ENCODE results near the gene RNPS1. TPM values are rescaled to one million over a fixed set of nuclear protein-coding genes. Genes with fewer than 3 reads are reported as not detected.

RNPS1 gene
- total RNA-seq, 2 donors from 2014 or later = 108 to 154 TPM

GRCh38 chr16:2250652-2251295 lies 17.2 kb downstream of the RNPS1 start:
- peak; percentile 58 for DNase-seq
- TF ChIP-seq, protein P1, sequence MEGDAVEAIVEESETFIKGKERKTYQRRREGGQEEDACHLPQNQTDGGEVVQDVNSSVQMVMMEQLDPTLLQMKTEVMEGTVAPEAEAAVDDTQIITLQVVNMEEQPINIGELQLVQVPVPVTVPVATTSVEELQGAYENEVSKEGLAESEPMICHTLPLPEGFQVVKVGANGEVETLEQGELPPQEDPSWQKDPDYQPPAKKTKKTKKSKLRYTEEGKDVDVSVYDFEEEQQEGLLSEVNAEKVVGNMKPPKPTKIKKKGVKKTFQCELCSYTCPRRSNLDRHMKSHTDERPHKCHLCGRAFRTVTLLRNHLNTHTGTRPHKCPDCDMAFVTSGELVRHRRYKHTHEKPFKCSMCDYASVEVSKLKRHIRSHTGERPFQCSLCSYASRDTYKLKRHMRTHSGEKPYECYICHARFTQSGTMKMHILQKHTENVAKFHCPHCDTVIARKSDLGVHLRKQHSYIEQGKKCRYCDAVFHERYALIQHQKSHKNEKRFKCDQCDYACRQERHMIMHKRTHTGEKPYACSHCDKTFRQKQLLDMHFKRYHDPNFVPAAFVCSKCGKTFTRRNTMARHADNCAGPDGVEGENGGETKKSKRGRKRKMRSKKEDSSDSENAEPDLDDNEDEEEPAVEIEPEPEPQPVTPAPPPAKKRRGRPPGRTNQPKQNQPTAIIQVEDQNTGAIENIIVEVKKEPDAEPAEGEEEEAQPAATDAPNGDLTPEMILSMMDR (IDR thresholded peaks at IDR 0.05) = no peak
- Histone ChIP-seq H3K9ac (ENCODE audit: low read depth in 2 of 2, low read length in 2 of 2) (peak overlapping the region; percentile 70 to 93), H3K36me3 (peaks cover 9% of the 10 kb centered on the region), H3K9me3 (no peaks in the 10 kb centered on the region), H3K27me3 (no peaks in the 10 kb centered on the region), H3K27ac (peak overlapping the region; percentile 88), H3K4me3 (peak overlapping the region; percentile 42), H3K4me1 (peaks cover 9% of the 10 kb centered on the region)
- intact Hi-C loops (cut with DNase I) = no loop called here

DNA sequence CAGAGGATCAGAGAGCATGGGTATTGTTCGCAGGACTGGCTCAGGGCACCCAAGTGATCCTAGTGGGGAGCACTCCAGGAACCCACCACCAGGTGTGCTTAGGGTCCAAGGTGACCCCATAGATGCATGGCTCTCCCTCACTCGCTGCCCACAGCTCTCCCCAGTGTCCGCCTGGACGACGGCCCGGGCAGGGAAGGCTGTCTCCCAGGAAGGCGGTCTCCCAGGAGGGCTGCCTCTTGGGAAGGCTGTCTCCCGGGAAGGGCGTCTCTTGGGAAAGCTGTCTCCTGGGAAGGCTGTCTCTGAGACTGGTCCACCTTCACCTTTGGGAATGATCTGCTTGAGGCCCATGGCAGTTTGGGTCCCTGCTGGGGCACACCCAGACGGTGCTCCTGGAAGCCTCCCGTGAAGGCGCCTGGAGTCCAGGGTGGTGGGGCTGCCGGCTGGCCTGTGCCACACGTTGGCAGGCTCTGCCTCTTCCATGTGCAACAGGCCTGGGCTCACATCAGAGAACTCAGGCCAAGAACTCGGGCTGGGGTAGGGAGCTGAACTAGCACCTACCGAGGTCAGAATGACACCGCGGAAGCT lies 21.5 kb downstream of the RNPS1 start:
- no peak for DNase-seq
- peaks cover 10% of the 10 kb centered on the region for H3K36me3 ChIP-seq
- TF ChIP-seq, protein P1 (IDR thresholded peaks at IDR 0.05) = no peak
- no peak overlapping the region for H3K4me3 ChIP-seq
- no peak overlapping the region for H3K27ac ChIP-seq
- H3K4me1 ChIP-seq = no peaks in the 10 kb centered on the region
- no peaks in the 10 kb centered on the region for H3K9me3 ChIP-seq
- H3K27me3 ChIP-seq = no peaks in the 10 kb centered on the region
- intact Hi-C loops (cut with DNase I) = no loop called here
- H3K9ac ChIP-seq (ENCODE audit: low read depth in 2 of 2, low read length in 2 of 2) = no peak overlapping the region

- no peak for DNase-seq
- intact Hi-C loops (cut with DNase I) = no loop called here
- no peaks in the 10 kb centered on the region for H3K9me3 ChIP-seq
- H3K27me3 ChIP-seq = no peaks in the 10 kb centered on the region
- no peak overlapping the region for H3K9ac ChIP-seq (ENCODE audit: low read depth in 2 of 2, low read length in 2 of 2)
- H3K4me3 ChIP-seq = no peak overlapping the region
- H3K27ac ChIP-seq = no peak overlapping the region
- TF ChIP-seq, protein P1 (IDR thresholded peaks at IDR 0.05) = no peak
- H3K36me3 ChIP-seq = peaks cover 10% of the 10 kb centered on the region
- no peaks in the 10 kb centered on the region for H3K4me1 ChIP-seq
Observed at GRCh38 chr16:2244926-2245795, 22.8 kb downstream of the RNPS1 start.

DNA sequence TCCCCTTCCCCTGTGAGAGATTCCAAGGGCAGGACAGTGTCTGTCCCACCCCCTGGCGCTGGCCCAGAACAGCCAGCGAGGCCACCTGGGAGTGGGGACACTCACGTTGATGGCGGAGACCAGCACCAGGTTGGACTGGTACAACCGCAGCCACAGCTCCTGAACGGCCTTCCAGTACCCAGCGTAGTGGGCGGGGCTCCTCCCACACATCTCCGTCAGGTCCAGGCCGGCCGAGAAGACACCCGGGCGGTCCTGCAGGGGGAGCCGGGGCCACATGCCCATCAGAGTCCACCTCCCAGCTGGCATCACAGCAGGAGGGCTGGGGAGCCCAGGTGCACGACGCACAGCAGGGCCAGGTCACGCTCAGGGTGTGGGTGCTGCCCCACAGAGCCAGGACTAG lies 23.6 kb downstream of the RNPS1 start:
- H3K36me3 ChIP-seq = peaks cover 10% of the 10 kb centered on the region
- intact Hi-C loops (cut with DNase I) = no loop called here
- H3K9ac ChIP-seq (ENCODE audit: low read depth in 2 of 2, low read length in 2 of 2) = no peak overlapping the region
- H3K27me3 ChIP-seq = no peaks in the 10 kb centered on the region
- no peak overlapping the region for H3K27ac ChIP-seq
- no peak overlapping the region for H3K4me3 ChIP-seq
- no peak for DNase-seq
- no peaks in the 10 kb centered on the region for H3K9me3 ChIP-seq
- no peaks in the 10 kb centered on the region for H3K4me1 ChIP-seq
- TF ChIP-seq, protein P1 (IDR thresholded peaks at IDR 0.05) = no peak

GRCh38 chr16:2243781-2244180 lies 24.1 kb downstream of the RNPS1 start:
- H3K27me3 ChIP-seq = no peaks in the 10 kb centered on the region
- H3K4me3 ChIP-seq = no peak overlapping the region
- no peaks in the 10 kb centered on the region for H3K4me1 ChIP-seq
- no peak overlapping the region for H3K27ac ChIP-seq
- TF ChIP-seq, protein P1 (IDR thresholded peaks at IDR 0.05) = no peak
- no peak for DNase-seq
- peaks cover 10% of the 10 kb centered on the region for H3K36me3 ChIP-seq
- no peak overlapping the region for H3K9ac ChIP-seq (ENCODE audit: low read depth in 2 of 2, low read length in 2 of 2)
- intact Hi-C loops (cut with DNase I) = no loop called here
- H3K9me3 ChIP-seq = no peaks in the 10 kb centered on the region
